NCI-H2196 treated with DMSO at 0.1 percent for 48 hours (cell line): Measurements from ENCODE around the gene ATF1.
"Not testable (repeated sequence)": the region's sequence is repeated elsewhere in the genome, so short reads cannot be mapped to it uniquely, and the experiment has no call there.

ENCODE experiments used
- DNase-seq: peaks from one replicate; lab custom pipeline; 2025; ENCODE audit not compliant: unreplicated experiment; lab: John Stamatoyannopoulos, UW

ATF1 gene

DNA sequence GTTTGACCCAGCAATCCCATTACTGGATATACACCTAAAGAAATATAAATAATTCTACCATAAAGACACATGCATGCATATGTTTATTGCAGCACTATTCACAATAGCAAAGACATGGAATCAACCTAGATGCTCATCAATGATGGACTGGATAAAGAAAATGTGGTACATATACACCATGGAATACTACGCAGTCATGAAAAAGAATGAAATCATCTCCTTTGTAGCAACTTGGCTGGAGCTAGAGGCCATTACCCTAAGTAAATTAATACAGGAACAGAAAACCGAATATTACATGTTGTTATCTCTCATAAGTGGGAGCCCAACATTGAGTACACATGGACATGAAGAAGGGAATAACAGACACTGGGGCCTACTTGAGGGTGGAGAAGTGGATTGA, 91.8 kb downstream of the ATF1 start:
- DNase-seq = not testable (repeated sequence)

DNA sequence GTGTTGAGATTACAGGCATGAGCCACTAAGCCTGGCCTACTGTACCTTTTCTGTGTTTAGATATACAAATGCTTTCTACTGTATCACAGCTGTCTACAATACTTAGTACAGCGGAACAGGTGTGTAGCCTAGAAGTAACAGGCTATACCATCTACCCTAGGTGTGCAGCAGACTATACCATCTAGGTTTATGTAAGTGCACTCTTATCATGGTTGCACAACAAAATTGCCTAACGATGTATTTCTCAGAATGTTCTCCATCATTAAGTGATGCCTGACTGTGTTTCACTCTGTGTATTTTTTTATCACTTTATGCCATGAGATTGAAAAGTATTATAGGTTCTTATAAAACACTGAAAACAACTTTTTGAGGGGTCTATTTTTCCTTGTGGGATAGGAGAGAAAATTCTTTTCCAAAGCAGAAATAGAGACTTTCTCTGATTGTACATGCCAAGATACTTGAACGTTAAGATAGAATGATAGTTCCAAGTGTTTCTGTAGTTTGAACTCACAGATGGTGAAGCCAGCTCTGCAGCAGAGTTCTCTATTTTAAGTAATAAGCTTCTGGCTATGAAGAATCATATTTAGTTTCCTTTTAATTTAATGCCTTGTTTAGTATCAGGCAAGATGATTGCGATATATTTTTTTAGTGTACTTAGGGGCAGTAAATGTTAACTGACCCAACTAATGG, 95.9 kb downstream of the ATF1 start:
- DNase-seq = no peak

DNA sequence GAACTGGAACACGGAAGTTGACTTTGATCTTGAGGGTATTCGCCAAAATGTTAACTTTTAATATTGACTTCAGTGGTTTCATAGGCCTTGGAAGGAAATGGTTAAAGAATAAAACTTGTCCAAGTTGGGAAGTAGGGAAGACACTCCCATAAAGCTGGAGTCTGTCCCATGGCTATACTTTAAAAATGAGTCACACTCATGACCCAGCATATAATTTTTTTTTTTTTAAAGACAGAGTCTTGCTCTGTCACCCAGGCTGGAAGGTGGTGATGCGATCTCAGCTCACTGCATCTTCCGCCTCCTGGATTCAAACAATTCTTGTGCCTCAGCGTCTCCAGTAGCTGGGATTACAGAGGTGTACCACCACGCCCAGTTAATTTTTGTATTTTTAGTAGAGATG, 98.4 kb downstream of the ATF1 start:
- no peak for DNase-seq

DNA sequence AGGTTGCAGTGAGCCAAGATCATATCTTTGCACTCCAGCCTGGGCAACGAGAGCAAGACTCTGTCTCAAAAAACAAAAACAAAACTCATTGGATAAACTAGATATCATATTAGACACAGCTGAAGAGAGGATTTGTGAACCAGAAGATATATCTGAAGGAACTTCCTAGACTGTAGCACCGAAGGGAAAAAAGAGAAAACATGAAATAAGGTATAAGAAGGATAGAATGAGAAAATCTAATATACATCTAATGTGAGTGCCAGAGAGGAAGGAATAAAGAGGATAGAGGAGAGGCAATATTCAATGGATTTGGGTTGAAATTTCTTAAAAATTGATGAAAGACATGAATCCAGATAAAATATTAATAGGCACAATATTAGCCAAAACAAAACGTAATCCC, 101.4 kb downstream of the ATF1 start:
- DNase-seq = no peak

DNA sequence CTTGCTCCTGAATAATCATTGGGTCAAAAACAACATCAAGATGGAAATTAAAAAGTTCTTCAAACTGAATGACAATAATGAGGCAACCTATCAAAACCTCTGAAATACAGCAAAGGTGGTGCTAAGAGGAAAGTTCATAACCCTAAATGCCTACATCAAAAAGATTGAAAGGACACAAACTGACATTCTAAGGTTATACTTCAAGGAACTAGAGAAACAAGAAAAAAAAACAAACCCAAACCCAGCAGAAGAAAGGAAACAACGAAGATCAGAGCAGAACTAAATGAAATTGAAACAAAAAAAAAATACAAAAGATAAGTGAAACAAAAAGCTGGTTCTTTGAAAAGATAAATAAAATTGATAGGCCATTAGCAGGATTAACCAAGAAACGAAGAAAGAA, 105.0 kb downstream of the ATF1 start:
- DNase-seq = not testable (repeated sequence)
